ENCODE data around the gene CEND1. TPM values are rescaled to one million over a fixed set of nuclear protein-coding genes. Genes with fewer than 3 reads are reported as not detected.

The CEND1 gene
- total and polyA plus RNA-seq, 2 donors (not counting 3 experiments of a cell fraction or from before 2014, with no cell fraction given): 0.15 to 0.40 TPM

DNA sequence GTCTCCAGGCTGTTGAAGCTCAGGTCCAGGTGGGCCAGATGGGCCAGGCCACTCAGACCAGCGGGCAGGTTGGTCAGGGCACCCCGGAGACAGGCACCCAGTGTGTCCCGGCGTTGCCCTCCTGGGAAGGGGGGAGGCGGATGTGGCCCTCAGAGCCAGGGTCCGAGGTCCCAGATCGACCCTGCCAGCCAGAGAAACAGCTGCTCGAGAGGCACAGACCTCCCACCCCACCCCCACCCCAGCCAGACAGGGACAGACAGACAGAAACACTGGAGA is 13.5 kb upstream of the CEND1 start:
- DNase-seq (ENCODE audit: low read depth, low spot score) (no peak), FAIRE-seq (no peak)
- Histone ChIP-seq H4K20me1 (replicated peaks; ENCODE audit: control insufficient read depth, extremely low read depth, insufficient read depth, low read length) (no peaks in the 10 kb centered on the region), H3K79me2 (ENCODE audit: control insufficient read depth, insufficient read depth, low read length) (peaks cover 6% of the 10 kb centered on the region), H3K36me3 (ENCODE audit: control insufficient read depth in 2 of 2, extremely low read depth in 1 of 2, insufficient read depth in 2 of 2, low read length in 2 of 2) (peaks cover 0 to 20% of the 10 kb centered on the region in 2 experiments), H3K4me2 (ENCODE audit: insufficient read depth, low read length) (peak overlapping the region; percentile 17), H3K27ac (ENCODE audit: insufficient read depth, low read depth, low read length) (no peak overlapping the region), H3K9me3 (replicated peaks; ENCODE audit: control insufficient read depth, insufficient read depth, low read length) (no peaks in the 10 kb centered on the region), H3K4me3 (replicated peaks in 1 of 3; ENCODE audit: insufficient read depth in 1 of 3, low read depth in 1 of 3, low read length in 3 of 3) (no peak overlapping the region), H3K9ac (replicated peaks; ENCODE audit: extremely low read depth, insufficient read depth, low read length) (no peak overlapping the region), H3K9me1 (replicated peaks; ENCODE audit: control insufficient read depth, extremely low read depth, insufficient read depth, low read length) (no peaks in the 10 kb centered on the region), H2AFZ (ENCODE audit: low read depth, low read length) (no peak overlapping the region), H3K4me1 (ENCODE audit: control insufficient read depth, extremely low read depth, insufficient read depth, low read length) (peaks cover 16% of the 10 kb centered on the region), H3K27me3 (ENCODE audit: control insufficient read depth in 2 of 2, insufficient read depth in 2 of 2, low read length in 2 of 2) (no peaks in the 10 kb centered on the region)
- POLR2A ChIA-PET: no interaction called here
- dilution Hi-C loops (cut with MboI; ENCODE audit: extremely low pct_ligation_motif_present, low sequenced_read_pairs) (no loop called here), intact Hi-C loops (cut with micrococcal nuclease) (no loop called here)
- BruUV-seq (replicated peaks): no TSS peak
- CTCF ChIA-PET: interaction anchor here (0.6 kb wide), 1 partner anchor 73 kb away, joined by 3 read pairs; no protein-coding TSS in a partner anchor
- TF ChIP-seq, protein P1, sequence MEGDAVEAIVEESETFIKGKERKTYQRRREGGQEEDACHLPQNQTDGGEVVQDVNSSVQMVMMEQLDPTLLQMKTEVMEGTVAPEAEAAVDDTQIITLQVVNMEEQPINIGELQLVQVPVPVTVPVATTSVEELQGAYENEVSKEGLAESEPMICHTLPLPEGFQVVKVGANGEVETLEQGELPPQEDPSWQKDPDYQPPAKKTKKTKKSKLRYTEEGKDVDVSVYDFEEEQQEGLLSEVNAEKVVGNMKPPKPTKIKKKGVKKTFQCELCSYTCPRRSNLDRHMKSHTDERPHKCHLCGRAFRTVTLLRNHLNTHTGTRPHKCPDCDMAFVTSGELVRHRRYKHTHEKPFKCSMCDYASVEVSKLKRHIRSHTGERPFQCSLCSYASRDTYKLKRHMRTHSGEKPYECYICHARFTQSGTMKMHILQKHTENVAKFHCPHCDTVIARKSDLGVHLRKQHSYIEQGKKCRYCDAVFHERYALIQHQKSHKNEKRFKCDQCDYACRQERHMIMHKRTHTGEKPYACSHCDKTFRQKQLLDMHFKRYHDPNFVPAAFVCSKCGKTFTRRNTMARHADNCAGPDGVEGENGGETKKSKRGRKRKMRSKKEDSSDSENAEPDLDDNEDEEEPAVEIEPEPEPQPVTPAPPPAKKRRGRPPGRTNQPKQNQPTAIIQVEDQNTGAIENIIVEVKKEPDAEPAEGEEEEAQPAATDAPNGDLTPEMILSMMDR (IDR thresholded peaks at IDR 0.05; ENCODE audit: extremely low read depth in 1 of 2, insufficient read depth in 1 of 2, low read depth in 1 of 2, low read length in 2 of 2): no peak
- TF ChIP-seq FOS (IDR thresholded peaks at IDR 0.05; ENCODE audit: borderline replicate concordance, insufficient read depth, low read length) (no peak), GATA2 (IDR thresholded peaks at IDR 0.05; ENCODE audit: insufficient read depth, insufficient read length, low read depth, low read length) (no peak), MYC (IDR thresholded peaks at IDR 0.05; ENCODE audit: low read depth, low read length) (no peak), EZH2 (IDR thresholded peaks at IDR 0.05; ENCODE audit: borderline replicate concordance, low read depth, low read length, severe bottlenecking) (no peak), JUN (IDR thresholded peaks at IDR 0.05; ENCODE audit: borderline replicate concordance, insufficient read depth, insufficient read length, low read depth) (no peak), POLR2A (IDR thresholded peaks at IDR 0.05; ENCODE audit: low read depth, low read length) (no peak), POLR2AphosphoS5 (IDR thresholded peaks at IDR 0.05; ENCODE audit: insufficient read depth, low read depth, low read length) (no peak)
- TF ChIP-seq, protein P2, sequence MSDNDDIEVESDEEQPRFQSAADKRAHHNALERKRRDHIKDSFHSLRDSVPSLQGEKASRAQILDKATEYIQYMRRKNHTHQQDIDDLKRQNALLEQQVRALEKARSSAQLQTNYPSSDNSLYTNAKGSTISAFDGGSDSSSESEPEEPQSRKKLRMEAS (IDR thresholded peaks at IDR 0.05; ENCODE audit: insufficient read depth, insufficient read length): no peak
